Stimulated activated effector memory CD8-positive, alpha-beta T cell treated with anti-CD3 and anti-CD28 coated beads, Interleukin-12 subunit alpha, Interleukin-12 subunit beta, amount 100 ng/mL, for 72 hours (primary cell): Measurements from ENCODE around the gene NXNL1.
"Not testable (repeated sequence)": the region's sequence is repeated elsewhere in the genome, so short reads cannot be mapped to it uniquely, and the experiment has no call there.

Experiments
- ATAC-seq: fragments of 150-1000 bp; cut with Tn5 transposase; 2 replicates; pipeline ENCODE4 v1.10.0; 2021
- DNase-seq, 2 donors: peaks; one replicate each; pipeline ENCODE4 v3.0.0; 2021 to 2022; ENCODE audit warnings: low spot score in 2 of 2
- H3K27ac Mint-ChIP-seq: one replicate; pipeline ENCODE4 v1.8.0; 2022; ENCODE audit warnings: mild to moderate bottlenecking, mixed read lengths
- H3K36me3 Mint-ChIP-seq: one replicate; pipeline ENCODE4 v1.8.0; 2022; ENCODE audit warnings: mild to moderate bottlenecking, mixed read lengths
- H3K4me1 Mint-ChIP-seq: one replicate; pipeline ENCODE4 v1.8.0; 2022; ENCODE audit warnings: mixed read lengths
- H3K4me3 Mint-ChIP-seq: one replicate; pipeline ENCODE4 v1.8.0; 2022; ENCODE audit warnings: mild to moderate bottlenecking, mixed read lengths
- H3K9me3 Mint-ChIP-seq: one replicate; pipeline ENCODE4 v1.8.0; 2022; ENCODE audit warnings: mixed read lengths

Gene NXNL1

GRCh38 chr19:17490411-17490810, 29.7 kb upstream of the NXNL1 start:
- H3K36me3 Mint-ChIP-seq = no peaks in the 10 kb centered on the region
- ATAC-seq (no peak), DNase-seq (no peak)
- peak overlapping the region; percentile 37 for H3K27ac Mint-ChIP-seq
- H3K9me3 Mint-ChIP-seq = no peaks in the 10 kb centered on the region
- no peak overlapping the region for H3K4me3 Mint-ChIP-seq
- peaks cover 32% of the 10 kb centered on the region for H3K4me1 Mint-ChIP-seq

- Mint-ChIP-seq H3K4me3 (peak overlapping the region; percentile 76), H3K4me1 (peaks cover 32% of the 10 kb centered on the region), H3K36me3 (no peaks in the 10 kb centered on the region), H3K27ac (no peak overlapping the region), H3K9me3 (no peaks in the 10 kb centered on the region)
- ATAC-seq (no peak), DNase-seq (no peak)
Observed at GRCh38 chr19:17489392-17490030, 28.8 kb upstream of the NXNL1 start.

- ATAC-seq (peak; percentile 97), DNase-seq (peak; percentile 58 to 73)
- Mint-ChIP-seq H3K4me1 (peaks cover 32% of the 10 kb centered on the region), H3K4me3 (peak overlapping the region; percentile 76), H3K9me3 (no peaks in the 10 kb centered on the region), H3K27ac (peak overlapping the region; percentile 83), H3K36me3 (no peaks in the 10 kb centered on the region)
Observed at GRCh38 chr19:17488593-17489391, 28.1 kb upstream of the NXNL1 start.

- H3K4me1 Mint-ChIP-seq = peaks cover 32% of the 10 kb centered on the region
- peak overlapping the region; percentile 76 for H3K4me3 Mint-ChIP-seq
- ATAC-seq (no peak), DNase-seq (no peak)
- no peaks in the 10 kb centered on the region for H3K36me3 Mint-ChIP-seq
- peak overlapping the region; percentile 83 for H3K27ac Mint-ChIP-seq
- H3K9me3 Mint-ChIP-seq = no peaks in the 10 kb centered on the region
Observed at GRCh38 chr19:17487284-17488121, 26.8 kb upstream of the NXNL1 start.

- DNase-seq = no peak
- ATAC-seq = no peak
- no peak overlapping the region for H3K27ac Mint-ChIP-seq
- no peak overlapping the region for H3K4me3 Mint-ChIP-seq
- H3K36me3 Mint-ChIP-seq = no peaks in the 10 kb centered on the region
- H3K9me3 Mint-ChIP-seq = no peaks in the 10 kb centered on the region
- H3K4me1 Mint-ChIP-seq = peaks cover 32% of the 10 kb centered on the region
Observed at GRCh38 chr19:17486545-17487240, 26.0 kb upstream of the NXNL1 start.

- Mint-ChIP-seq H3K9me3 (no peaks in the 10 kb centered on the region), H3K4me1 (peaks cover 24% of the 10 kb centered on the region), H3K36me3 (no peaks in the 10 kb centered on the region), H3K4me3 (no peak overlapping the region), H3K27ac (no peak overlapping the region)
- DNase-seq (no peak), ATAC-seq (no peak)
Observed at GRCh38 chr19:17484520-17485185, 23.9 kb upstream of the NXNL1 start.

- ATAC-seq (no peak), DNase-seq (no peak)
- H3K27ac Mint-ChIP-seq = no peak overlapping the region
- H3K4me1 Mint-ChIP-seq = peaks cover 14% of the 10 kb centered on the region
- H3K9me3 Mint-ChIP-seq = no peaks in the 10 kb centered on the region
- no peak overlapping the region for H3K4me3 Mint-ChIP-seq
- no peaks in the 10 kb centered on the region for H3K36me3 Mint-ChIP-seq
Observed at GRCh38 chr19:17483605-17484002, 22.9 kb upstream of the NXNL1 start.

GRCh38 chr19:17482877-17483604, 22.3 kb upstream of the NXNL1 start:
- ATAC-seq = no peak
- Mint-ChIP-seq H3K36me3 (no peaks in the 10 kb centered on the region), H3K4me1 (peaks cover 8% of the 10 kb centered on the region), H3K27ac (no peak overlapping the region), H3K9me3 (no peaks in the 10 kb centered on the region), H3K4me3 (no peak overlapping the region)
- DNase-seq = no peak

GRCh38 chr19:17481986-17482385, 21.3 kb upstream of the NXNL1 start:
- Mint-ChIP-seq H3K4me1 (no peaks in the 10 kb centered on the region), H3K36me3 (no peaks in the 10 kb centered on the region), H3K9me3 (no peaks in the 10 kb centered on the region), H3K27ac (no peak overlapping the region), H3K4me3 (no peak overlapping the region)
- ATAC-seq = no peak
- no peak for DNase-seq

GRCh38 chr19:17479325-17479791, 18.6 kb upstream of the NXNL1 start:
- H3K4me3 Mint-ChIP-seq = no peak overlapping the region
- ATAC-seq (no peak), DNase-seq (no peak)
- no peaks in the 10 kb centered on the region for H3K4me1 Mint-ChIP-seq
- no peaks in the 10 kb centered on the region for H3K9me3 Mint-ChIP-seq
- no peak overlapping the region for H3K27ac Mint-ChIP-seq
- no peaks in the 10 kb centered on the region for H3K36me3 Mint-ChIP-seq

GRCh38 chr19:17475541-17476115, 14.9 kb upstream of the NXNL1 start:
- Mint-ChIP-seq H3K9me3 (no peaks in the 10 kb centered on the region), H3K27ac (peak overlapping the region; percentile 40), H3K4me1 (peaks cover 26% of the 10 kb centered on the region), H3K36me3 (no peaks in the 10 kb centered on the region), H3K4me3 (no peak overlapping the region)
- ATAC-seq = no peak
- DNase-seq = no peak

- ATAC-seq, H3K4me3 Mint-ChIP-seq, H3K9me3 Mint-ChIP-seq, DNase-seq, H3K36me3 Mint-ChIP-seq, H3K27ac Mint-ChIP-seq: not testable (repeated sequence)
- H3K4me1 Mint-ChIP-seq = peaks cover 28% of the 10 kb centered on the region
Observed at GRCh38 chr19:17475011-17475540, 14.3 kb upstream of the NXNL1 start.

GRCh38 chr19:17473041-17473440, 12.3 kb upstream of the NXNL1 start:
- Mint-ChIP-seq H3K36me3 (no peaks in the 10 kb centered on the region), H3K4me3 (no peak overlapping the region), H3K27ac (no peak overlapping the region), H3K9me3 (no peaks in the 10 kb centered on the region), H3K4me1 (peaks cover 46% of the 10 kb centered on the region)
- ATAC-seq = no peak
- DNase-seq = no peak
